Fibroblast of villous mesenchyme (primary cell): ENCODE results near the gene GFRA1. TPM values are rescaled to one million over a fixed set of nuclear protein-coding genes. Genes with fewer than 3 reads are reported as not detected.

ENCODE experiments used
- DNase-seq: peaks from one replicate; pipeline ENCODE4 v3.0.0-alpha.2; 2010; ENCODE audit warnings: low read depth
- H3K4me3 ChIP-seq: 2 replicates; pipeline ENCODE4 v1.5.1; 2011; ENCODE audit warnings: low read depth, mild to moderate bottlenecking, low read length
- total RNA-seq: library from RNA; depleted of rRNA; stranded (reverse); fragments of >200 nt; gene quantifications from 2 replicates; pipeline ENCODE4 v1.2.3, GENCODE V29; 2012
- TF ChIP-seq, protein P1 (sequence below): IDR thresholded peaks from 2 replicates; pipeline ENCODE4 v1.5.1; 2012; ENCODE audit warnings: low read depth, mild to moderate bottlenecking, low read length; ENCODE audit not compliant: insufficient read depth

Gene GFRA1
- total RNA-seq, 1 donor = 59.6 TPM

DNA sequence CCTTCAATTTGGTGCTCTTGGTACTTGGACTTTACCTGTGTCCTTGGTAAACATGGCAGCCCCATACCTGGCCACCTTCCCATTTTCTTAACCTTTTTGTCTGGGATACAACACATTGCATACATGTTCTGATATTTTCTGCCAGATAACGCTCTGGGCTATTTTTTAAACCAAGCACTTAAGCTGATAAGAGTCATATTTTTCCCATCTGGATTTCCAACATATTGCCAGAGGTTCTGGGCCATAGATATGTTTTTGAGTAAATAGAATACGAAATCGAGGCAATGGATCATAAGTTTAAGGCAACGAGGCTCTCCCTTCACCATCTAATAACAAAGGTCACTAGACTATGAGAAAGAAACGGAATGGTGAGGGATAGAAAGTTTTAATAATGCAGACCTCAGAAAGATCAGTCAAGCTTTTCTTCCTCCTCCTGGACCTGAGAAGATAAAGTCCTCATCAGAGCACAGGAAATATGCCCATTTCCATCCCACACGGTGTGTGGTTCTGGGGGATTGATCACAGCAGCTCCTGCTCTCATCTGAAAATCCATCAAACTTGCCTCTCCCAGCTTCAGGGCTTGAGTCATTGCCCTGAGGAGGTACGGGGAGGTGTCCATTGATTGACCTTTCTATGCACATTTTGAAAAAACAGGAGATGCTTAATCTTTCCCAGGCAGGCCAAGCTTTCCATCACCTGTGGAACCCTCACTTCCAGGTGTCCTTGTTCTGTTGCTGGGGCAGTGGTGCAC, 257.2 kb downstream of the GFRA1 start:
- peak; percentile 9 for DNase-seq
- TF ChIP-seq, protein P1, sequence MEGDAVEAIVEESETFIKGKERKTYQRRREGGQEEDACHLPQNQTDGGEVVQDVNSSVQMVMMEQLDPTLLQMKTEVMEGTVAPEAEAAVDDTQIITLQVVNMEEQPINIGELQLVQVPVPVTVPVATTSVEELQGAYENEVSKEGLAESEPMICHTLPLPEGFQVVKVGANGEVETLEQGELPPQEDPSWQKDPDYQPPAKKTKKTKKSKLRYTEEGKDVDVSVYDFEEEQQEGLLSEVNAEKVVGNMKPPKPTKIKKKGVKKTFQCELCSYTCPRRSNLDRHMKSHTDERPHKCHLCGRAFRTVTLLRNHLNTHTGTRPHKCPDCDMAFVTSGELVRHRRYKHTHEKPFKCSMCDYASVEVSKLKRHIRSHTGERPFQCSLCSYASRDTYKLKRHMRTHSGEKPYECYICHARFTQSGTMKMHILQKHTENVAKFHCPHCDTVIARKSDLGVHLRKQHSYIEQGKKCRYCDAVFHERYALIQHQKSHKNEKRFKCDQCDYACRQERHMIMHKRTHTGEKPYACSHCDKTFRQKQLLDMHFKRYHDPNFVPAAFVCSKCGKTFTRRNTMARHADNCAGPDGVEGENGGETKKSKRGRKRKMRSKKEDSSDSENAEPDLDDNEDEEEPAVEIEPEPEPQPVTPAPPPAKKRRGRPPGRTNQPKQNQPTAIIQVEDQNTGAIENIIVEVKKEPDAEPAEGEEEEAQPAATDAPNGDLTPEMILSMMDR = no peak
- H3K4me3 ChIP-seq = no peak overlapping the region

DNA sequence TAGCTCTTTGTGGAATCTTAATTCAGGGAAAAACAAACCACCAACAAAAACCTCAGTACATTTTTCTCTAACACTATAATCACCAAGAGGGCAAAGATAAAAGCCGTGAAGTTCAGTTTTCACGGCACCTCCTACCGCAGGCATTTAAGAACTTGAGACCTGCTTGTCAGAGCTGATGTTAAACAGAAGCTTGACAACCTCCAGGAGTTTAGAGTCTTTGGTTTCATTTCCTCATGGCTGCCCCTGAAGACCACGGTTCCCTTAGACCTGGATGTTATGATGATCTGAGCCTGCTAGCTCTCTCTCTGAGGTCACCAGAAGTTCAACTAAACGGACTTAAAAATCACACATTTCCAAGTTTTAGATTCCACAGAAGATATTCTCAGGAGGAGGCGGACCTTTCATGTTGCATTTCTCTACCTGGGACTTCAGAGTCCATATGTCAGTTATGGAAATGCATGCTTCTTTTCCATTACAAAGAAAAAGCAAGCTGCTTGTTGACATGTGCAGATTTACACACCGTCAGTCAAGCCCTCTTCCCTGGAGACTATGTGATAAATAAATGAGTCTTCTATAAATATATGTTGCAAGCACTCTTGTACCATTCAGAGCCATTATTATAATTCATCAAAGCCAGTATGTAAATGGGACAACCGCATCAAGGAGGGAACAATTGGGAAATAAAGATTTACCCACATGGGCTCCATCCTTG, 258.0 kb downstream of the GFRA1 start:
- peak; percentile 92 for DNase-seq
- TF ChIP-seq, protein P1 = no peak
- no peak overlapping the region for H3K4me3 ChIP-seq

DNA sequence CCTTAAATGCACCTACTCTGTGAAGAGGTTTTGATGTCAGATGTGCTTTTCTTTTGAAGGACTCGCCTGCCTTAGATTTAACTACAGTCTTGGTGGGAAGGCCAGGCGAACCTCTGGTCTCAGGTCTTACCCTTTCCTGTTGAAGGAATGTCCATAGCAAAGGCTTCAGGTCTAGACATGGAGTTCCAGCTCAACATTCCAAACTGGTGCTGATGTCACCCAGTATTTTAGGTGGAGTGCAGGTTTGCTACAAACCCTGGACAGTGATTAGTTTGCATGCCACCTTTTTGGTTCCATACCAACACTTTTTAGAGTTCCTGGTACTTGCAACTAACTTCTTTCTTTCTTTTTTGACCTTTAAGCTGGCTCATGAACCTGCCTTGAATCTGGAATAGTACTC, 258.7 kb downstream of the GFRA1 start:
- no peak for DNase-seq
- TF ChIP-seq, protein P1 = no peak
- H3K4me3 ChIP-seq = no peak overlapping the region

DNA sequence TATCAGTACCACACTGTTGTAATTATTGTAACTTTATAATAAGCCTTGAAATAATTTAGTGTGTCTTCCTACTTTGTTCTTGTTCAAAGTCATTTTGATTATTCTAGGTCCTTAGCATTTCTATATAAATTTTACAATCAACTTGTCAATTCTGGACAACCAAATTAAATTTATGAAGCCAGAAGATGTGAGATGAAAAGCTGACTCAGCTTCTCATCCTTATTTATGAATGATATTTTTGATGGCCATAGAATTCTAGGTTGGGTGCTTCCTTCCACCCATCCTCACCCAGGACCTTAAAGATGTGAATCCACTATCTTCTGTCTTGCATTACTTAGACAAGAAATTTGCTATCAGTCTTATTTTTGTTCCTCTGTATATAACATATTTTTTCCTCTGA, 261.1 kb downstream of the GFRA1 start:
- DNase-seq = no peak
- TF ChIP-seq, protein P1 = no peak
- no peak overlapping the region for H3K4me3 ChIP-seq

DNA sequence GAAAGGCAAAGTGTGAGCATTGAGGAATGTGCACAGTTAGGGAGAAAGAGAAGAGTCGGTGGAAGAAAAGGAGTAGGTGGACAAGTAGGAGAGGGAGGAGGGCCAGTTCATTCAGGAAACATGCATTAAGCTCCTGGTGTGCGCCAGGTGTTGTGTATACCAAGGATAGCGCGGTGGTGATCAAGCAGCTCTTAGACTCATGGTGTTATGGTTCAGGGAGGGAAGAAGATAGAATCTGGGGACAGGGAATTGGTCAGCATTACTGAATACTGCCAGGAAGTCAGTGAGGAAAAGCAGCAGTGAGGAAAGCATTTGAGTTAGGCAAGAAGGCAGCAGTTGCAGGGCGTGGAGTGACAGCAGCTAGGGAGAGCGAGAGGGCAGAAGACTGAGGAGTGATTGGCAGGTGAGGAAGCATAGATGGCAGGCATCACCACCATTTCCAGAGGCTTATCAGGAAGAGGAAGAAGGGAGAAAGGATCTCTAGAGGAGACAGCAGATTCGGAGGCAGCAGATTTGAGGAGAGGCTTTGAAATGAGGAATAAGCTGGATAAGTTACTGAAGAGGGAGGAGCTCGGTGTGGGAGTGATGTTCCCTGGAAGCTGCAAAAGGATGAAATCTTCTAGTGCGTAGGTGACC, 265.6 kb downstream of the GFRA1 start:
- no peak for DNase-seq
- TF ChIP-seq, protein P1 = no peak
- no peak overlapping the region for H3K4me3 ChIP-seq

Other genes with a start within 250 kb of the GFRA1 start
- gene CCDC172, start 51.2 kb upstream of the GFRA1 start, total RNA-seq = not detected in 2 replicates
- gene PNLIPRP3, start 154.6 kb upstream of the GFRA1 start, total RNA-seq = not detected in 2 replicates